Body of pancreas (tissue), 4 donors: ENCODE data around the gene AP1G1. TPM values are rescaled to one million over a fixed set of nuclear protein-coding genes. Genes with fewer than 3 reads are reported as not detected.

ENCODE experiments used
- ATAC-seq: fragments of 150-250 bp; one replicate; pipeline ENCODE4 v1.9.1; 2016
- DNase-seq, 4 donors: peaks; one replicate each; pipeline ENCODE4 v3.0.0-alpha.2; 2019
- H3K27ac ChIP-seq, 4 donors: fragments of 200-600 bp; sonication (generic); 1 replicate in 3 of 4; 2 replicates in 1 of 4; pipeline versions ENCODE4 v1.5.1 to v1.6.1; 2016 to 2019; ENCODE audit warnings: mild to moderate bottlenecking in 1 of 4, mixed read lengths in 1 of 4, moderate library complexity in 1 of 4
- H3K27me3 ChIP-seq, 2 donors: fragments of 200-600 bp; sonication (generic); one replicate each; pipeline ENCODE4 v1.6.0; 2016; ENCODE audit warnings: mild to moderate bottlenecking in 1 of 2
- H3K36me3 ChIP-seq, 2 donors: fragments of 200-600 bp; sonication (generic); replicated peaks in 1 of 2; 2 replicates each; pipeline ENCODE4 v1.5.1; 2016; ENCODE audit warnings: low read depth in 2 of 2; ENCODE audit not compliant: insufficient read depth in 1 of 2
- H3K4me1 ChIP-seq: fragments of 200-600 bp; sonication (generic); one replicate; pipeline ENCODE4 v1.6.0; 2016
- H3K4me3 ChIP-seq, 2 donors: fragments of 200-600 bp; sonication (generic); 1 replicate in 1 of 2; 2 replicates in 1 of 2; pipeline ENCODE4 v1.5.1; 2016 to 2019
- H3K9me3 ChIP-seq, 3 donors: fragments of 200-600 bp; sonication (generic); 1 replicate in 2 of 3; 2 replicates in 1 of 3; pipeline ENCODE4 v1.5.1; 2016
- POLR2A ChIP-seq, 3 donors: fragments of 450-650 bp; IDR thresholded peaks; one replicate each; pipeline ENCODE4 v1.6.1; 2016; ENCODE audit warnings: antibody characterized with exemption in 3 of 3, mild to moderate bottlenecking in 2 of 3
- WGBS, 2 donors: methylation state at CpG; one replicate each; pipeline ENCODE4 v1.1.5; 2017; 5-methylcytosine and 5-hydroxymethylcytosine counted together
- intact Hi-C: fragments of 100-400 bp; cut with DNase I; formaldehyde crosslinking; loops from one replicate; pipeline ENCODE4 v1.15.1; 2023
- total RNA-seq, 2 donors: library from RNA; depleted of rRNA; stranded (reverse); fragments of >200 nt; gene quantifications; one replicate each; pipeline ENCODE4 v1.1.0, GENCODE V29; 2016
- TF ChIP-seq, protein P1 (sequence below), 7 experiments: fragments of 450-650 bp in 4 of 7; fragments of 200-600 bp in 3 of 7; sonication (generic) in 3 of 7; IDR thresholded peaks; one replicate each; pipeline ENCODE4 v1.5.1; 2016 to 2019; ENCODE audit warnings: antibody characterized with exemption in 7 of 7

Gene AP1G1
- total RNA-seq, 2 donors from 2014 or later: 58.1 to 84.7 TPM

DNA sequence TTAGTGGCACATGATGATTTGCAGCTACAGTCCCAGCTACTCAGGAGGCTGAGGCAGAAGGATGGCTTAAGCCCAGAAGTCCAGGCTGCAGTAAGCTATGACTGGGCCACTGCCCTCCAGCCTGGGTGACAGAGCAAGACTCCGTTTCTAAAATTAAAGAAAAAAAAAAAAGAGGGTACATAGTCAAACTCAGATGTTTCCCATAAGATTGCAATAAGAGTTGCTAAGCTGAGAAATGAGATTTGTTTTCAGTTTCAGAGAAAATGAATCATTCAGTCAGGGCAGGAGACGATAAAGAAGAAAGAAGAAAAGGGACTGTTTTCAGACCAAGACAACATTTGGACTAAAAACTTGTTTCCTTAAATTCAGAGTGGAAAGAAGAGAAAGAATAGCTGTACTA lies 54.0 kb downstream of the AP1G1 start:
- H3K36me3 ChIP-seq: peaks cover 7 to 32% of the 10 kb centered on the region in 2 donors
- ATAC-seq (no peak), DNase-seq (no peak)
- peaks cover 5% of the 10 kb centered on the region for H3K4me1 ChIP-seq
- no peak overlapping the region for H3K27ac ChIP-seq
- TF ChIP-seq POLR2A (IDR thresholded peaks at IDR 0.05): no peak
- TF ChIP-seq, protein P1, sequence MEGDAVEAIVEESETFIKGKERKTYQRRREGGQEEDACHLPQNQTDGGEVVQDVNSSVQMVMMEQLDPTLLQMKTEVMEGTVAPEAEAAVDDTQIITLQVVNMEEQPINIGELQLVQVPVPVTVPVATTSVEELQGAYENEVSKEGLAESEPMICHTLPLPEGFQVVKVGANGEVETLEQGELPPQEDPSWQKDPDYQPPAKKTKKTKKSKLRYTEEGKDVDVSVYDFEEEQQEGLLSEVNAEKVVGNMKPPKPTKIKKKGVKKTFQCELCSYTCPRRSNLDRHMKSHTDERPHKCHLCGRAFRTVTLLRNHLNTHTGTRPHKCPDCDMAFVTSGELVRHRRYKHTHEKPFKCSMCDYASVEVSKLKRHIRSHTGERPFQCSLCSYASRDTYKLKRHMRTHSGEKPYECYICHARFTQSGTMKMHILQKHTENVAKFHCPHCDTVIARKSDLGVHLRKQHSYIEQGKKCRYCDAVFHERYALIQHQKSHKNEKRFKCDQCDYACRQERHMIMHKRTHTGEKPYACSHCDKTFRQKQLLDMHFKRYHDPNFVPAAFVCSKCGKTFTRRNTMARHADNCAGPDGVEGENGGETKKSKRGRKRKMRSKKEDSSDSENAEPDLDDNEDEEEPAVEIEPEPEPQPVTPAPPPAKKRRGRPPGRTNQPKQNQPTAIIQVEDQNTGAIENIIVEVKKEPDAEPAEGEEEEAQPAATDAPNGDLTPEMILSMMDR (IDR thresholded peaks at IDR 0.05): no peak
- no peak overlapping the region for H3K4me3 ChIP-seq
- no peaks in the 10 kb centered on the region for H3K9me3 ChIP-seq
- 75 to 92% methylated on average over 2 of the region's 2 CpGs for WGBS, 2 donors
- no peaks in the 10 kb centered on the region for H3K27me3 ChIP-seq
- intact Hi-C loops: no loop called here

GRCh38 chr16:71754108-71754507 lies 54.5 kb downstream of the AP1G1 start:
- intact Hi-C loops: no loop called here
- no peak overlapping the region for H3K4me3 ChIP-seq
- H3K4me1 ChIP-seq: peaks cover 5% of the 10 kb centered on the region
- ATAC-seq (no peak), DNase-seq (no peak)
- H3K36me3 ChIP-seq: peaks cover 7 to 32% of the 10 kb centered on the region in 2 donors
- no peaks in the 10 kb centered on the region for H3K9me3 ChIP-seq
- H3K27me3 ChIP-seq: no peaks in the 10 kb centered on the region
- no peak overlapping the region for H3K27ac ChIP-seq
- TF ChIP-seq, protein P1 (IDR thresholded peaks at IDR 0.05): no peak
- no peak for TF ChIP-seq POLR2A (IDR thresholded peaks at IDR 0.05)

DNA sequence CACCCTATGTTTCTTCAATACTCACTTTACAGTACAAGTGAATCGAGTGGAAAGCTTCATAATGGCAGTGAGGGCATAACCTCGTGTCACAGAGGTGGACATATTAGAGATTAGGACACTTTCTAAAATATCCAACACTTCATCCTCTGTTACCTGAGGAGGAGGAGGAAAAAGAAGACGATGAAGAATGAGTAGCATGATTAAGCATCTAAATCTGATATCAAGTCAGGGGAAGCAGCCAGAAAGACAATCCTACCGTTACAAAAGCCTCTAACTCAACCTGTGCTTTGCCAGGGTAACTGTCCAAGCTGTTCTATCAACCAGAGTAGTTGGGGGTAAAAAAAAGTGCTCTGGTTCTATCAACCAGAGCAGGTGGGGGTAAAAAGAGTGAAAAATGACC lies 60.4 kb downstream of the AP1G1 start:
- H3K36me3 ChIP-seq: peaks cover 22 to 25% of the 10 kb centered on the region in 2 donors
- no peak overlapping the region for H3K27ac ChIP-seq
- H3K4me3 ChIP-seq: no peak overlapping the region
- ATAC-seq: no peak
- H3K9me3 ChIP-seq: no peaks in the 10 kb centered on the region
- WGBS, 2 donors: 70 to 73% methylated on average over 4 of the region's 4 CpGs
- no peak for DNase-seq
- TF ChIP-seq POLR2A (IDR thresholded peaks at IDR 0.05): no peak
- TF ChIP-seq, protein P1 (IDR thresholded peaks at IDR 0.05): no peak
- no peaks in the 10 kb centered on the region for H3K27me3 ChIP-seq
- H3K4me1 ChIP-seq: no peaks in the 10 kb centered on the region
- intact Hi-C loops: no loop called here

DNA sequence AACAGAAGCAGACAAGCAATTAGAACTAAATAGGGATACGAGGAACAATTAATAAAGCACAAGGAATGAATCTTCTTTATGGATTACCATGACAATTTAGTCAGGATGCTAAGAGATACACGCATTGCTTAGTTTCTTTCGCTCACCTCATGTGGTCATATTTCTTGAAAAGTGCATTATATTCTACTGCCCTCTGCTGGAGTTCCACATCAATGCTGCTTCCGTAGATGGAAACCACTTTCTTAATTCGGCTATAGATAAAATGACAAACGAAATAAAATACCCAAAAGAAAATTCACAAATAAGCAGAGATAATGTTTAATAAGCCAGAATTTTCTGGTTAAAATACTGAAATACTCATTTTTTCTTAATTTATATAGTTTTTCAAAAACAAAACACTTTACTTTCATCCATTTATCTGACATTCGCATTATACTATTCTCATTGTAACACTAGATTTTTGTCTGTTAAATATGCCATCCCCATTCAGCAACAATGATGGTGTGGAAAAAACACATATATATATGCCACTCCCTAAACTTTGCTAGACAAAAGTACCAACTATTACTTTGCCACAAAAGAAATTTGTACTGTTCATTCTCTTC lies 62.1 kb downstream of the AP1G1 start:
- H3K27ac ChIP-seq: no peak overlapping the region
- H3K4me3 ChIP-seq: no peak overlapping the region
- DNase-seq (peak in 2 of 4 donors; percentile 30 to 36), ATAC-seq (no peak)
- TF ChIP-seq POLR2A (IDR thresholded peaks at IDR 0.05): no peak
- TF ChIP-seq, protein P1 (IDR thresholded peaks at IDR 0.05): peak; percentile 39 to 75 (median 62)
- H3K27me3 ChIP-seq: no peaks in the 10 kb centered on the region
- intact Hi-C loops: no loop called here
- H3K4me1 ChIP-seq: no peaks in the 10 kb centered on the region
- peaks cover 22 to 27% of the 10 kb centered on the region in 2 donors for H3K36me3 ChIP-seq
- no peaks in the 10 kb centered on the region for H3K9me3 ChIP-seq
- 47 to 53% methylated on average over 7 of the region's 7 CpGs for WGBS, 2 donors

DNA sequence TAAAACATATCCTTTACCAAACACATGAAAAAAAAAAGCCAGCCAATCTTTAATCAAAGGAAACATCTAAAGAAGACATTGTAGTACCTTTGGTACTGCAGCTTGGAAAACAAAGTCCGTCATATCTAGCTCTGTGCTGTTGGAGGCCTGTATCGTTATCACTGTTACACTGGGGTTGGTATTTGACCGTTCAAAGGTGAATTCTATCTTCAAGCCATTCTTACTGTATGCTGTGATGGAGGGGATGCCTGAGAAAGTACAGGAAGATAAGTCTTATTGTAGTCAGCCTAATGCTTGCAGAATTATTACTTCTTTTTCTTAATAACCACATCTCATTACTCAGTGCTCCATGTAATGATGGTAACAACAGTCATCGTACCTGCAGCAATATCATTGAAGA lies 69.8 kb downstream of the AP1G1 start:
- Histone ChIP-seq H3K4me3 (no peak overlapping the region), H3K4me1 (no peaks in the 10 kb centered on the region), H3K27ac (no peak overlapping the region), H3K9me3 (no peaks in the 10 kb centered on the region), H3K27me3 (no peaks in the 10 kb centered on the region), H3K36me3 (peaks cover 9 to 29% of the 10 kb centered on the region in 2 donors)
- intact Hi-C loops: no loop called here
- TF ChIP-seq, protein P1 (IDR thresholded peaks at IDR 0.05): no peak
- no peak for TF ChIP-seq POLR2A (IDR thresholded peaks at IDR 0.05)
- DNase-seq: no peak
- 62 to 85% methylated on average over 4 of the region's 4 CpGs for WGBS, 2 donors
- no peak for ATAC-seq
